HepG2 (cell line): ENCODE results near the gene RARG. TPM values are rescaled to one million over a fixed set of nuclear protein-coding genes. Genes with fewer than 3 reads are reported as not detected.

Experiments
- HDAC1 ChIP-seq: sonication (generic); formaldehyde crosslinking; IDR thresholded peaks from 2 replicates; pipeline ENCODE4 v1.5.1; 2020; ENCODE audit warnings: mild to moderate bottlenecking, missing genetic modification reagents
- HDAC6 ChIP-seq: fragments of 200-600 bp; sonication (generic); IDR thresholded peaks from 2 replicates; pipeline ENCODE4 v1.7.0; 2017; ENCODE audit warnings: mild to moderate bottlenecking, antibody characterized with exemption, low read length, low read depth
- NCOA2 ChIP-seq: sonication (generic); formaldehyde crosslinking; IDR thresholded peaks from 2 replicates; pipeline ENCODE4 v1.8.0; 2022; ENCODE audit warnings: inconsistent platforms
- NFYC ChIP-seq: IDR thresholded peaks from 2 replicates; pipeline ENCODE4 v1.6.1; 2016; ENCODE audit warnings: missing genetic modification reagents, missing compliant biosample characterization
- RAD21 ChIP-seq: fragments of 450-650 bp; formaldehyde crosslinking; IDR thresholded peaks from 2 replicates; pipeline ENCODE4 v1.5.0; 2020; ENCODE audit warnings: mild to moderate bottlenecking
- SMAD3 ChIP-seq: sonication (generic); formaldehyde crosslinking; IDR thresholded peaks from 2 replicates; pipeline ENCODE4 v1.4.0; 2020; ENCODE audit warnings: missing genetic modification reagents
- SYNCRIP ChIP-seq: fragments of 200-400 bp; formaldehyde crosslinking; IDR thresholded peaks from 2 replicates; pipeline ENCODE4 v1.6.1; 2018; ENCODE audit warnings: mild to moderate bottlenecking, low read depth, low read length; ENCODE audit not compliant: insufficient read depth
- TEAD3 ChIP-seq: optimal IDR thresholded peaks from 2 replicates; pipeline ENCODE3; 2016; ENCODE audit warnings: borderline replicate concordance
- ZC3H4 ChIP-seq: sonication (generic); formaldehyde crosslinking; IDR thresholded peaks from 2 replicates; pipeline ENCODE4 v1.4.0; 2020; ENCODE audit warnings: missing genetic modification reagents, borderline replicate concordance
- ZMYM4 ChIP-seq: sonication (generic); formaldehyde crosslinking; IDR thresholded peaks from 2 replicates; pipeline ENCODE4 v1.8.1; 2023; ENCODE audit warnings: mild to moderate bottlenecking, missing genetic modification reagents
- ZNF10 ChIP-seq: sonication (generic); formaldehyde crosslinking; IDR thresholded peaks from 2 replicates; pipeline ENCODE4 v1.4.0; 2020; ENCODE audit warnings: mild to moderate bottlenecking, low read depth, missing genetic modification reagents, borderline replicate concordance
- ZNF180 ChIP-seq: sonication (generic); formaldehyde crosslinking; IDR thresholded peaks from 2 replicates; pipeline ENCODE4 v1.4.0; 2020; ENCODE audit warnings: low read depth, missing genetic modification reagents, borderline replicate concordance
- ZNF343 ChIP-seq: sonication (generic); formaldehyde crosslinking; IDR thresholded peaks from 2 replicates; pipeline ENCODE4 v1.4.0; 2020; ENCODE audit warnings: mild to moderate bottlenecking, missing genetic modification reagents
- polyA plus RNA-seq, 8 experiments: library from polyadenylated mRNA; depleted of rRNA in 3 of 8; stranded (reverse) in 7 of 8; unstranded in 1 of 8; fragments of >200 nt; fragmentation: Illumina TruSeq in 4 of 8; extraction: Trizol in 4 of 8; gene quantifications; 2 replicates each; pipeline versions ENCODE4 v1.2.1 to v1.2.3, GENCODE V29; 2011 to 2016; ENCODE audit warnings: low read depth in 4 of 8, missing spikeins in 1 of 8, mixed read lengths in 1 of 8; ENCODE audit not compliant: insufficient read depth in 1 of 8
- total RNA-seq, 5 experiments: library from RNA; depleted of rRNA; stranded (reverse); fragments of >200 nt; fragmentation: Illumina TruSeq; extraction: Trizol; gene quantifications; 2 replicates each; pipeline ENCODE4 v1.2.3, GENCODE V29; 2016; ENCODE audit warnings: low read depth in 1 of 5
- TF ChIP-seq, protein P1 (sequence below): IDR thresholded peaks from 2 replicates; pipeline ENCODE4 v1.6.1; 2012; ENCODE audit warnings: low read length, improper control_type of control experiment
- TF ChIP-seq, protein P2 (sequence below): sonication (generic); formaldehyde crosslinking; IDR thresholded peaks from 2 replicates; pipeline ENCODE4 v1.5.0; 2020; ENCODE audit warnings: mild to moderate bottlenecking, missing genetic modification reagents, moderate library complexity
- TF ChIP-seq, protein P3 (sequence below): sonication (generic); formaldehyde crosslinking; IDR thresholded peaks from 2 replicates; pipeline ENCODE4 v1.4.0; 2020; ENCODE audit warnings: mild to moderate bottlenecking, missing genetic modification reagents
- TF ChIP-seq, protein P4 (sequence below): sonication (generic); formaldehyde crosslinking; conservative IDR thresholded peaks from 2 replicates; pipeline ENCODE4 v1.4.0; 2020; ENCODE audit warnings: mild to moderate bottlenecking, missing genetic modification reagents, moderate library complexity

RARG gene
- total and polyA plus RNA-seq, 2 of the 13 experiments (the other 11 are each of a cell fraction or from before 2014, with no cell fraction given): 0.77 to 1.5 TPM

DNA sequence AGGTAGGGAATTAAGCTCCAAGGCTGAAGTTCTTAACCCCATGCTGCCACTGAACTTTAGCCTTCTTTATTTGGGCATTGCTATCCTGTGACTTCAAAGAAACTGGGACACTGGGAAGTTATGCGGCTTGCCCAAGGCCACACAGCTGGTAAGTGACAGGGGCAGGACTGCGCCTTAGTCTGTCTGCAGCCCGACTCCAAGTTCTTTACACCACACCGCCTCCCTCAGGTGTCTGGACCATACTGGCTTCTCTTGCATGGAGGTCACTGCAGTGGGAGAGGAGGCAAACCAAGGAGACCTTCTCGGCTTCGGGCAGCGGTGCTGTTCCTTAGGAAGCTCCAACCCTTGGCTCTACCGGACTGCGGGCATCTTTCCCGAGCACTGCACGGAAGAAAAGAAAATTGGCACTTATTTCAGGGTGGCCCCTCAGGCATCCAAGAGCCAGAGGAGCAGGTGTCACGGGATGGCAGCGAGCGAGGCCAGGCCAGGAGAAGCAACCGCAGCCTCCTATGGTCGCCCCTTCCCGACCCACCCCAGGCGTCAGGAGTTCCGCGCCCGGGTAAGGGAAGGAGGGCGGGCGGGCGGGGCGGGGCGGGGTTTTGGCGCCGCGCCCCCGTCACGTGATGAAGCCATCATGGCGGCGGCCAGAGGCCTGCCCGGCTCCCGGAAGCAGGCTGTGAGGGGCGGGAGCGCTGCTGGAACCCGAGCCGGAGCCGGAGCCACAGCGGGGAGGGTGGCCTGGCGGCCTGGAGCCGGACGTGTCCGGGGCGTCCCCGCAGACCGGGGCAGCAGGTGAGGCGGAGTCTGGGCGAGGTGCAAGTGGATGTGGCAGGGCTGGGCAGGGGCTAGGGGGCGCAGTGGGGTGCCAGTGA lies 19.7 kb upstream of the RARG start (continued):
- TF ChIP-seq, protein P1, sequence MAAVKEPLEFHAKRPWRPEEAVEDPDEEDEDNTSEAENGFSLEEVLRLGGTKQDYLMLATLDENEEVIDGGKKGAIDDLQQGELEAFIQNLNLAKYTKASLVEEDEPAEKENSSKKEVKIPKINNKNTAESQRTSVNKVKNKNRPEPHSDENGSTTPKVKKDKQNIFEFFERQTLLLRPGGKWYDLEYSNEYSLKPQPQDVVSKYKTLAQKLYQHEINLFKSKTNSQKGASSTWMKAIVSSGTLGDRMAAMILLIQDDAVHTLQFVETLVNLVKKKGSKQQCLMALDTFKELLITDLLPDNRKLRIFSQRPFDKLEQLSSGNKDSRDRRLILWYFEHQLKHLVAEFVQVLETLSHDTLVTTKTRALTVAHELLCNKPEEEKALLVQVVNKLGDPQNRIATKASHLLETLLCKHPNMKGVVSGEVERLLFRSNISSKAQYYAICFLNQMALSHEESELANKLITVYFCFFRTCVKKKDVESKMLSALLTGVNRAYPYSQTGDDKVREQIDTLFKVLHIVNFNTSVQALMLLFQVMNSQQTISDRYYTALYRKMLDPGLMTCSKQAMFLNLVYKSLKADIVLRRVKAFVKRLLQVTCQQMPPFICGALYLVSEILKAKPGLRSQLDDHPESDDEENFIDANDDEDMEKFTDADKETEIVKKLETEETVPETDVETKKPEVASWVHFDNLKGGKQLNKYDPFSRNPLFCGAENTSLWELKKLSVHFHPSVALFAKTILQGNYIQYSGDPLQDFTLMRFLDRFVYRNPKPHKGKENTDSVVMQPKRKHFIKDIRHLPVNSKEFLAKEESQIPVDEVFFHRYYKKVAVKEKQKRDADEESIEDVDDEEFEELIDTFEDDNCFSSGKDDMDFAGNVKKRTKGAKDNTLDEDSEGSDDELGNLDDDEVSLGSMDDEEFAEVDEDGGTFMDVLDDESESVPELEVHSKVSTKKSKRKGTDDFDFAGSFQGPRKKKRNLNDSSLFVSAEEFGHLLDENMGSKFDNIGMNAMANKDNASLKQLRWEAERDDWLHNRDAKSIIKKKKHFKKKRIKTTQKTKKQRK: no peak
- TF ChIP-seq NFYC (no peak), ZMYM4 (peak; percentile 44; the same call in 1 of the 2 replicates), RAD21 (peak; percentile 37), HDAC6 (no peak), TEAD3 (CRISPR knock-in tag) (peak; percentile 40), ZNF180 (CRISPR knock-in tag) (no peak), HDAC1 (CRISPR knock-in tag) (peak; percentile 84), SMAD3 (CRISPR knock-in tag) (peak; percentile 57; the same call in 1 of the 2 replicates), SYNCRIP (no peak), NCOA2 (CRISPR knock-in tag) (0 out of 2 replicates have a peak, but pooled peaks have one; percentile 39), ZC3H4 (CRISPR knock-in tag) (no peak), ZNF10 (CRISPR knock-in tag) (no peak), ZNF343 (CRISPR knock-in tag) (no peak)
- TF ChIP-seq, protein P2, sequence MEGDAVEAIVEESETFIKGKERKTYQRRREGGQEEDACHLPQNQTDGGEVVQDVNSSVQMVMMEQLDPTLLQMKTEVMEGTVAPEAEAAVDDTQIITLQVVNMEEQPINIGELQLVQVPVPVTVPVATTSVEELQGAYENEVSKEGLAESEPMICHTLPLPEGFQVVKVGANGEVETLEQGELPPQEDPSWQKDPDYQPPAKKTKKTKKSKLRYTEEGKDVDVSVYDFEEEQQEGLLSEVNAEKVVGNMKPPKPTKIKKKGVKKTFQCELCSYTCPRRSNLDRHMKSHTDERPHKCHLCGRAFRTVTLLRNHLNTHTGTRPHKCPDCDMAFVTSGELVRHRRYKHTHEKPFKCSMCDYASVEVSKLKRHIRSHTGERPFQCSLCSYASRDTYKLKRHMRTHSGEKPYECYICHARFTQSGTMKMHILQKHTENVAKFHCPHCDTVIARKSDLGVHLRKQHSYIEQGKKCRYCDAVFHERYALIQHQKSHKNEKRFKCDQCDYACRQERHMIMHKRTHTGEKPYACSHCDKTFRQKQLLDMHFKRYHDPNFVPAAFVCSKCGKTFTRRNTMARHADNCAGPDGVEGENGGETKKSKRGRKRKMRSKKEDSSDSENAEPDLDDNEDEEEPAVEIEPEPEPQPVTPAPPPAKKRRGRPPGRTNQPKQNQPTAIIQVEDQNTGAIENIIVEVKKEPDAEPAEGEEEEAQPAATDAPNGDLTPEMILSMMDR: peak; percentile 75
- TF ChIP-seq, protein P3, sequence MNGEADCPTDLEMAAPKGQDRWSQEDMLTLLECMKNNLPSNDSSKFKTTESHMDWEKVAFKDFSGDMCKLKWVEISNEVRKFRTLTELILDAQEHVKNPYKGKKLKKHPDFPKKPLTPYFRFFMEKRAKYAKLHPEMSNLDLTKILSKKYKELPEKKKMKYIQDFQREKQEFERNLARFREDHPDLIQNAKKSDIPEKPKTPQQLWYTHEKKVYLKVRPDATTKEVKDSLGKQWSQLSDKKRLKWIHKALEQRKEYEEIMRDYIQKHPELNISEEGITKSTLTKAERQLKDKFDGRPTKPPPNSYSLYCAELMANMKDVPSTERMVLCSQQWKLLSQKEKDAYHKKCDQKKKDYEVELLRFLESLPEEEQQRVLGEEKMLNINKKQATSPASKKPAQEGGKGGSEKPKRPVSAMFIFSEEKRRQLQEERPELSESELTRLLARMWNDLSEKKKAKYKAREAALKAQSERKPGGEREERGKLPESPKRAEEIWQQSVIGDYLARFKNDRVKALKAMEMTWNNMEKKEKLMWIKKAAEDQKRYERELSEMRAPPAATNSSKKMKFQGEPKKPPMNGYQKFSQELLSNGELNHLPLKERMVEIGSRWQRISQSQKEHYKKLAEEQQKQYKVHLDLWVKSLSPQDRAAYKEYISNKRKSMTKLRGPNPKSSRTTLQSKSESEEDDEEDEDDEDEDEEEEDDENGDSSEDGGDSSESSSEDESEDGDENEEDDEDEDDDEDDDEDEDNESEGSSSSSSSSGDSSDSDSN (CRISPR knock-in tag): peak; percentile 84
- TF ChIP-seq, protein P4, sequence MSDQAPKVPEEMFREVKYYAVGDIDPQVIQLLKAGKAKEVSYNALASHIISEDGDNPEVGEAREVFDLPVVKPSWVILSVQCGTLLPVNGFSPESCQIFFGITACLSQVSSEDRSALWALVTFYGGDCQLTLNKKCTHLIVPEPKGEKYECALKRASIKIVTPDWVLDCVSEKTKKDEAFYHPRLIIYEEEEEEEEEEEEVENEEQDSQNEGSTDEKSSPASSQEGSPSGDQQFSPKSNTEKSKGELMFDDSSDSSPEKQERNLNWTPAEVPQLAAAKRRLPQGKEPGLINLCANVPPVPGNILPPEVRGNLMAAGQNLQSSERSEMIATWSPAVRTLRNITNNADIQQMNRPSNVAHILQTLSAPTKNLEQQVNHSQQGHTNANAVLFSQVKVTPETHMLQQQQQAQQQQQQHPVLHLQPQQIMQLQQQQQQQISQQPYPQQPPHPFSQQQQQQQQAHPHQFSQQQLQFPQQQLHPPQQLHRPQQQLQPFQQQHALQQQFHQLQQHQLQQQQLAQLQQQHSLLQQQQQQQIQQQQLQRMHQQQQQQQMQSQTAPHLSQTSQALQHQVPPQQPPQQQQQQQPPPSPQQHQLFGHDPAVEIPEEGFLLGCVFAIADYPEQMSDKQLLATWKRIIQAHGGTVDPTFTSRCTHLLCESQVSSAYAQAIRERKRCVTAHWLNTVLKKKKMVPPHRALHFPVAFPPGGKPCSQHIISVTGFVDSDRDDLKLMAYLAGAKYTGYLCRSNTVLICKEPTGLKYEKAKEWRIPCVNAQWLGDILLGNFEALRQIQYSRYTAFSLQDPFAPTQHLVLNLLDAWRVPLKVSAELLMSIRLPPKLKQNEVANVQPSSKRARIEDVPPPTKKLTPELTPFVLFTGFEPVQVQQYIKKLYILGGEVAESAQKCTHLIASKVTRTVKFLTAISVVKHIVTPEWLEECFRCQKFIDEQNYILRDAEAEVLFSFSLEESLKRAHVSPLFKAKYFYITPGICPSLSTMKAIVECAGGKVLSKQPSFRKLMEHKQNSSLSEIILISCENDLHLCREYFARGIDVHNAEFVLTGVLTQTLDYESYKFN (CRISPR knock-in tag): peak; percentile 32; the same call in 1 of the 2 replicates
